ENCODE results near the gene STUM.

The STUM gene

GRCh38 chr1:226652613-226653012 lies 104.0 kb downstream of the STUM start:
- no peak for DNase-seq (ENCODE audit: low read depth)

GRCh38 chr1:226653311-226653921 lies 104.9 kb downstream of the STUM start:
- peak; percentile 71 for DNase-seq (ENCODE audit: low read depth)

GRCh38 chr1:226654046-226654667 lies 105.6 kb downstream of the STUM start:
- DNase-seq (ENCODE audit: low read depth) = no peak

- no peak for DNase-seq (ENCODE audit: low read depth)
These were observed 106.1 kb downstream of the STUM start for GRCh38 chr1:226654668-226655055.

- no peak for DNase-seq (ENCODE audit: low read depth)
These were observed 106.9 kb downstream of the STUM start for GRCh38 chr1:226655251-226656163.

- DNase-seq (ENCODE audit: low read depth) = no peak
These were observed 107.6 kb downstream of the STUM start for GRCh38 chr1:226656201-226656600.

- DNase-seq (ENCODE audit: low read depth) = peak; percentile 72
These were observed 108.2 kb downstream of the STUM start for GRCh38 chr1:226656601-226657277.

- DNase-seq (ENCODE audit: low read depth) = no peak
These were observed 109.5 kb downstream of the STUM start for GRCh38 chr1:226657895-226658545.

- no peak for DNase-seq (ENCODE audit: low read depth)
These were observed 110.1 kb downstream of the STUM start for GRCh38 chr1:226658546-226659125.
